Epithelial cell of prostate (primary cell): ENCODE measurements around the gene PHYKPL.
A peak's percentile ranks its signal among the peaks of the same experiment; 100 is the strongest.
"Not testable (repeated sequence)": the region's sequence is repeated elsewhere in the genome, so short reads cannot be mapped to it uniquely, and the experiment has no call there.

Experiments used
- DNase-seq: peaks from one replicate; pipeline ENCODE4 v3.0.0-alpha.2; 2011; ENCODE audit warnings: low read depth, low spot score
- H3K27ac ChIP-seq: fragments of 450-650 bp; 2 replicates; pipeline ENCODE4 v1.5.1; 2017; ENCODE audit warnings: mild to moderate bottlenecking

PHYKPL gene

DNA sequence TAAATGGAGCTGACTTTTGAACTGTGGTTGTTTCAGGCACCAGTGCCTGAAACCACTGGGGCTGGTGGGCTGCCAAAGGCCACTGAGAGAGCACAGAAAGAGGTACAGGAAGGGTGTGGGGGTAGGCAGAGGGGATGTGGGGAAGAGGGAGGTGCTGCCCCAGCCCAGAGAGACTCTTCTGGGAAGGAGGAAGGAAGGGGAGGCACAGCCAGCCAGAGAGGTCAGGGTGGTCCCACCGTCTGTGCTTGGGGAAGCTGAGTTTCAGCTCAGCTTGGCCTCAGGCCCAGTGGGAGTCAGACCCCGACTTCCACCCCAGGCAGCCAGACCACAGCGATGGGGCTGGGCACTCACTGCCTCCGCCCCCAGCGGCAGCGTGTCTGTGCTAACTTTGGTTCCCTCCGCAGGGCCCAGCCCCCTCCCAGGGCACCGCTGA lies 8.6 kb upstream of the PHYKPL start:
- no peak overlapping the region for H3K27ac ChIP-seq
- DNase-seq = no peak

DNA sequence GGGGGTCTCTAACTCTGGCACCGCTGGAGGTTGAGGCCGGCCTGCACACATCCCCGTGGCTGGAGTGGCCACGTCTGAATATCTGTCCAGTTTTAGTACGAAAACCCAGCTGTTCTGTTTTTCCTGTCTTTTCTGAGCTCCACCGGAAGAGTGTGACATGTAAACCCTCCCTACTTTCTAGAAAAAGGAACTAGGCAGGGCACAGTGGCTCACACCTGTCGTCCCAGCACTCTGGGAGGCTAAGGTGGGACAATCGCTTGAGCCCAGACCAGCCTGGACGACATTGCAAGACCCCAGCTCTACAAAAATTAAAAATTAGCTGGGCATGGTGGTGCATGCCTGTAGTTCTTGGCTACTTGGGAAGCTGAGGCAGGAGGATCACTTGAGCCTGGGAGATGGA lies 8.2 kb upstream of the PHYKPL start:
- DNase-seq = no peak
- H3K27ac ChIP-seq = no peak overlapping the region

DNA sequence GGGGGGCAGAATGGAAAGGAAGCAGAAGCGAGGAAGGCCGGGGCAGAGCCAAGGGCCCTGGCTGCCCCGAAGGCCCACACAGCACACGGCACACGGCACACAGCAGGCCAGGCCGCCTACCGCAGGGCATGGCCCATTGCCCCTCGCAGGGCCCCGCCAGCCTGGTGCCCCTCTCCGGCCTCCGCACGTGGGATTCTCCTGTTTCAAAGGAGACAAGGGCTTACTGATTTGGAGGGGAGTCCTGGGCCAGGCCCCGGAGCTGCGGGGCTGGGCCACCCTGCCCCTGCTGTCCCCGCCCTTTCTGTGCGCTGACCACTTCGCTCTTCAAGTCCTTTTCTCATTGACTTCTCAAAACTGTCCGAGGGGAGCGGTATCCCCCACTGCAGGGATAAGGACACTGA lies 7.7 kb upstream of the PHYKPL start:
- no peak for DNase-seq
- no peak overlapping the region for H3K27ac ChIP-seq

DNA sequence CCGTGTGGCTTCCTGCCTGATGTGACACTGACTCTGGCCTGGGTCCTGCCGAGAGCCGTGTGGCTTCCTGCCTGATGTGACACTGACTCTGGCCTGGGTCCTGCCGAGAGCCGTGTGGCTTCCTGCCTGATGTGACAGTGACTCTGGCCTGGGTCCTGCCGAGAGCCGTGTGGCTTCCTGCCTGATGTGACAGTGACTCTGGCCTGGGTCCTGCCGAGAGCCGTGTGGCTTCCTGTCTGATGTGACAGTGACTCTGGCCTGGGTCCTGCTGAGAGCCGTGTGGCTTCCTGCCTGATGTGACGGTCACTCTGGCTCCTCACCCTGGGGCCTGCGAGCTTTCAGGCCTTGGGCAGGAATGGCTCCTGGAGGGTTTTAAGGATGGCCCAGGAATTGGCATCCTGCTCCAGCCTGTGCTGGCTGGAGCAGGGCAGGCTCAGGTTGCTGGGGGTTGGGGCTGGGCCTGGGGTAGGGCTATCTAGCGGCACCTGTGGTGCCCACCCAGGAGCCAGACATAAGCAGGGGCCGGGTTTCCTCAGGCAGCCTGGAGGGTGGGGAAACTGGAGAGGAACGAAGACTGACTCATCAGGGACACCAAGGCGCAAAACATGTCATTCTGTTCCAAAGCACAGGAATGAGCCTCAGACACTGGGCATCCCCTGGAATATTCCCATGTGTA lies 7.2 kb upstream of the PHYKPL start:
- DNase-seq, H3K27ac ChIP-seq: not testable (repeated sequence)

DNA sequence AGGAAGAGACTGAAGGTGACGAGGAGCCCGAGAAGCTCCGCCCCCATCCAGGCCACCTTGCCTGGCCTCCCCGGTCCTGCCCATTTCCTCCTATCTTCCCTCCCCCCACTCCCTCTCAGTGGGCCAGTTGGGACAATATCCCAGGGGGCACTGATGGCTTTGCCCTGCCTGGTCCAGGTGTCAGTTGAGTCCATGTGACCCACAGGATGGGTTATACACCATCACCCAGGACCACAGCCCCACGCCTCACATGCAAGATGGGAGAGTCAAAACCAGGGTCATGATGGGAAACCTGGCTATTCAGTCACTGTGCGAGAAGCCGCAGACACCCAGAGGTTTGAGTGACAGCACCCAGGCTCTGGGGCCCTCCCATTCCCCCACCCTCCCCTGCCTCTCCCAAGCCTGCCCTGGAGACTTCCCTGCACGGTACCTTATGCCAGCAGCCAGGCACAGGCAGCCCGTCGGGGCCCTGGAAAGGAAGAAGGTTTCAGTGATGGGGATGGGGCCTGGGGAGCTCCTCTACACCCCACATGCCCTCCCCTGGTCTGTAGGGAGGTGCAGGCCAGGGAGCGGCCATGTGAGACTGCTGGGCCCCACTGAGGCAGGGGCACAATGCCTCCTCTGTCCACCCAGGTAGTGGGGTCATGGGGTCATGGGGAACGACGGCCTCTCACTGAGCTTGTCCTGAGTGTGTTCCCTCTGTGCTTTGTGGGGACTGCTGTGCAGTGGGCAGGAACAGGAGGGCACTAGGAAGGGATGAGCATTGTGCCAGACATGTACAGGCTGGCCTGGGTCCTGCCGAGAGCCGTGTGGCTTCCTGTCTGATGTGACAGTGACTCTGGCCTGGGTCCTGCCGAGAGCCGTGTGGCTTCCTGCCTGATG lies 6.3 kb upstream of the PHYKPL start:
- no peak overlapping the region for H3K27ac ChIP-seq
- DNase-seq = no peak

DNA sequence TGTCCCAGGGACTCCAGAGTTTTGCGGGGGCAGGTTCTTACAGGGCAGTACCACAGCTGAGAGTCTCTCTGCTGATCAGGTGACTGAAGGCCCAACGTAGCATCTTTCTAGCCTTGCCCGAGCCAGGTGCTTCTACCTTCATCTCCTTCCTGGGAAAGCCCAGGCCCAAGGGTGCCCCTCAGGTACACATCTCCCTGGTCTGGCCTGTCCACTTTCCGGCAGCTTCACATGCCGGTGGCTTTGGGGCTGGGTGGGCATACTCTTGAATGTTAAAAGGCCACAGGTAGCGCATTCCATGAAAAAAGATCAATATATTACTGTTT lies 5.7 kb upstream of the PHYKPL start:
- H3K27ac ChIP-seq = no peak overlapping the region

DNA sequence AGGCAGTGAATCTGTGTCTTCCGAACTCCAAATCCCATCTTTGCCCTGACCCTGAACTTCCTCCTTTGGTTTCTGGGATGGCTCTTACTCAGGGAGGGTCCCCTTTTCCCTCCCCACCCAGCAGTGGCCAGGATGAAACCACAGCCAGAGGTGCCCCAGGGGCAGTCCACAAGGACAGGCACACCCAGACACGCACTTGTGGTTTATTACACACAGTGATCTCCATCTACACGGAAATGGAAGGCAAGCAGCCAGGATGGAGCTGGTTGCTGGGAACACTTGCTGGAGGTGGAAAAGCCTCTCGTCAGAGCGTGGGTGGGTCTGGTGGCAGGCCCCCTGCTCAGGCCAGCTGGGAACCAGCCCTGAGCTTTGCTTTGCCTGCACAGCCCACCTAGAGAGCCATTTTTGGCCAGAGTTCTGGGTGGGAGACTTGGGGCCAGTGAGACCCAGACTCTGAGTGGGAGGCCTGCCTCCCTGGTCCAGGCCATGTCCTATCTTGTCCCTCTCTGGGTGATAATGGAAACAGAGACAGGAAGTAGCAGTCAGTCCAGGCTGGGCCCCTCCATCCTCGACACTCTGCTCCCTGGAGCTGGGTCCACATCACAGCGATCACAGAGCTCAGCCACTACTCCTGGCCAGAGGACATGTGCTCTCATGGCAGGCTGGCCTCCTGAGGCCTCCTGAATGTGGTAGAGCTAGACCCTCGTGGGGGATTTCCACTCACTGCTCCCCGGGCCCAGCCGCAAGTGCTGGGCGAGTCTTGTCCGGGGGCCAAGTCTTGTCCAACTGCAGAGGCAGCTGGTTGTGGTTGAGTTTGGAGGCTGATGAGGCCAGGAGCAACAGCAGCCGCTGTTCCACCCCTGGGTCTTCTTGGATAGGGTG lies 5.1 kb upstream of the PHYKPL start:
- DNase-seq = peak; percentile 50
- H3K27ac ChIP-seq = peak overlapping the region; percentile 37

More for the DNA sequence above, 5.7 kb upstream of the PHYKPL start:
- DNase-seq = no peak

DNA sequence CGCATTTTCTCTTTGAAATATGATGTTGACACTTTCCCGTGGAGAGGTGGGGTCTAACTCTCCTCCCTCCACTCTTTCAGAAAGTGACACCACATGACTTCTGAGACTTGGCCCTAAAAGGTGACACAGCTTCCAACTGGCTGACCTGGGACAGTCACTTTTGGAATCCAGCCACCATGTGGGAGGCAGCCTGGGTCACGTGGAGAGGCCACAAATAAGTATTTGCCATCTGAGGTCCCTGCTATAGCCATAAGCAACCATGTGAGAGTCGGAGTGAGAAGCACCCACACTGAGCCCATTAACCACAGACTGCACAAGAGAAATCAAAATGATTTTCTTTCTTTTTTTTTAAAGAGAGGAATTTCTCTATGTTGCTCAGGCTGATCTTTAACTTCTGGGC lies 4.1 kb upstream of the PHYKPL start:
- DNase-seq = no peak
- H3K27ac ChIP-seq = peak overlapping the region; percentile 37

DNA sequence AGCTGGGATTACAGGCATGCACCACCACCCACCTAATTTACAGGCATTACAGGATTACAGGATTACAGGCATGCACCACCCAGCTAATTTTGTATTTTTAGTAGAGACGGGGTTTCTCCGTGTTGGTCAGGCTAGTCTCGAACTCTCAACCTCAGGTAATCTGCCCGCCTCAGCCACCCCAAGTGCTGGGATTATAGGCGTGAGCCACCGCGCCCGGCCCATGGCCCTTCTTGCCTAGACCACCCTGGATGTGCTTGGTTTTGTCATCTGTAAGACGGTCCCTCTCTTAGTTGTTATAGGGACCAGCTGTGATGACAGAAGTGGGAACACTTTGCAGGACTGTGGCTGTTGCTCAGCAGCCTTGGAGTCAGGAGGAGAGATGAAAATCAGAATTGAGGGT lies 3.5 kb upstream of the PHYKPL start:
- no peak overlapping the region for H3K27ac ChIP-seq

DNA sequence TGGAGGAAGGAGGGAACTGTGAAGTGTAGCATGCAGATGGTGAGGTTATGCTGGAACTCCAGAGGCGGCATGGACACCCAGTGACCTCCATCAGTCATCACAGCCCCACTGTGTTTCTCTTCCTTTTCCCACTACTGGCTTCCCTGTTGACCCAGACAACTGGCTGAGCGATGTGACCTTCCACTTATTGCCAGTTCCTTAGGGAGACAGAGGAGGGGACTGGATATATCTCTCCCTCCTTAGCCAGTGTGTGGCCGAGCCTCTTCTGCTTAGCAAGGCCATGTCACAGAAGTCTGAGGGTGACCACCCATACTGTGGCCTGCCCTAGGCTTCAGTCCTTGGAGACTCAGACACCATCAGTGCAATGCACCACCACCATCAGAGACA lies 3.0 kb upstream of the PHYKPL start:
- DNase-seq = no peak
- H3K27ac ChIP-seq = no peak overlapping the region

More for the DNA sequence above, 3.5 kb upstream of the PHYKPL start:
- DNase-seq = no peak

DNA sequence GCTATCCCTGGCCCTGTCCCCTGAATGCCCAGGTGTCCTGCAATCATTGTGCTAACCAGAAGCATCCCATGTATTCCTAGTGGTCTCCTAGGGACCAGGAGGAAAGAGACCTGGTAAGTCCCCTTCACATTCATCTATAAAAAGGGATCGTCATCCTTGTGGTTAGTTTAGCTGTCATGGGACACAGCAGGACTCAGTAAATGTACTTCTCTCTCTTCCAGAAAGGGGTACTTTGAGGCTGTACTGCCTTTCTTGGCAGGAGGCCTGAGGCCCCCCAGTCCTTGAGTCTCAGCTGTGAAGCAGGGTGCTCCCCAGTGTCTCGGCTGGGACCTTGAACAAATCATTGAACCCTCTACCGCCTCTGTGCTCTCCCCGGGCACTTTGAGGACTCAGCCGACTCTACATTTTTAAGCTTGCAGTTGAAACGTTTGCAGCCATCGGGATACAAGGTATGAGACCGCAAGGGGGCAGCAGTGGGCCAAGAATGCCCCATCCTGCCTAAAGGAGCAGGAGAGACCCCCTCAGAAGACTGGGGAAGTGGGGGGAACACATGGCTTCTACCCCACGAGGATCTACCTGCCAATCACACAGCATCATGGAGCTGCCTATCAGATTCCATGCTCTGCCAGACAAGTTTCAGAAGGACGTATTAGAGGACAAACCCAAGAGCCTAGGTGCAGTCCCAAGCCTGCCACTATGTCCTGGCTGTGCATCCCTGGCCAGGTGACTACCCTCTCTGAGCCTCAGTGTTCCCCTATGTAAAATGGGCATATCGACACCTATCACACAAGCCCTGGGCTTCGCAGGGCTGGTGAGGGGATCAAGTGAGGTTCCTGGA lies 2.4 kb upstream of the PHYKPL start:
- H3K27ac ChIP-seq = no peak overlapping the region
- no peak for DNase-seq

DNA sequence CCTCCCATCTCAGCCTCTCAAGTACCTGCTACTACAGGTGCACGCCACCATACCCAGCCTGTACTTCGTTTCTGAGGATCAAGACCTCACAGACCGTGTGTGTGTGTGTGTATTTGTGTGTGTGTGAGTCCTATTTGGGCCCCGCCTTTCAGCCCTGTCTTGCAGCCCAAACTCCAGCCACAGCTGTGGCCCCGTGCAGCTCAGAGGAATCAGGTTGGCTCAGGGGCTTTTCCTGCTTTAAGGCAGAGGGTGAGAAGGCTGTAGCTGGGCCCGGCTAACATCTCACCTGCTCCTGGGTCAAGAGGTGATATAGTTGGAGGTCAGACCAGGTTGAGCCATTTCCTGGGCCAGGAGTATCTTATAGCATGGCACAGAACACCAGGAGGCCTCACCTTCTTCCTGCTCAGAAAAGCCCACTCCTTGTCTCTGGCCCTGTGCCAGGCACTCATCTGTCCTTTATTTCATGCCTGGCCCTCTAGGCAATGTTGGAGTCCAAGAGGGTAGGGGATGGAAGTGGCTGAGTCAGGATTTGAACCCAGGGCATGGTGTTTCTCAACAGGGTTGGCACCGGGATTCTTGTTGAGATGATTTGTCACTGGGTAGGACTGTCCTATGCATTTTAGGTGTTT lies 1.6 kb upstream of the PHYKPL start:
- H3K27ac ChIP-seq = no peak overlapping the region

DNA sequence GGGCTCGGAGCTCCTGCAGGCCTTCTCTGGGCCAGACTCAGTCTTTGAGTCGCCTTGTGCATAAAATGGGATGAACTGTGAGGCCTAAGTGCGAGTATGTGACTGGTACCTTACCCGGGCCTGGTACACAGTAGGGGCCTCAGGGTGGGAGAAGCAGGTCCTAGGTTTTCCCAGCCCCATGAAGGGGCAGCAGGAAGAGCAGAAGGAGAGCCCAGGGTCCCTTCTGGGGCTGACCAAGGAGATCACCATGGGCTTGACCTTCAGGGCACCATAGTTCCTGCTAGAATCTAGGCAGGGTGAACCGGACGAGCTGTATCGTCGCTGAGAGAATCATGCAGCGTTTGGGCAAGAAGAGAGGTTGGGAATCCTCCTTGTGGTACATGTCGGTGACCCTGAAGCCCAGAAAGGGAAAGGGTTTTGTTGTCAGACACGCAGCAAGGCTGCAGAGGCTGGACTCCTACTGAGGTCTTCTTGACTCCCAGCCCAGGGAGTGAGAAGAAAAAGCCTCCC lies 373 bp upstream of the PHYKPL start:
- no peak for DNase-seq
- H3K27ac ChIP-seq = peak overlapping the region; percentile 68

More for the DNA sequence above, 1.6 kb upstream of the PHYKPL start:
- no peak for DNase-seq

DNA sequence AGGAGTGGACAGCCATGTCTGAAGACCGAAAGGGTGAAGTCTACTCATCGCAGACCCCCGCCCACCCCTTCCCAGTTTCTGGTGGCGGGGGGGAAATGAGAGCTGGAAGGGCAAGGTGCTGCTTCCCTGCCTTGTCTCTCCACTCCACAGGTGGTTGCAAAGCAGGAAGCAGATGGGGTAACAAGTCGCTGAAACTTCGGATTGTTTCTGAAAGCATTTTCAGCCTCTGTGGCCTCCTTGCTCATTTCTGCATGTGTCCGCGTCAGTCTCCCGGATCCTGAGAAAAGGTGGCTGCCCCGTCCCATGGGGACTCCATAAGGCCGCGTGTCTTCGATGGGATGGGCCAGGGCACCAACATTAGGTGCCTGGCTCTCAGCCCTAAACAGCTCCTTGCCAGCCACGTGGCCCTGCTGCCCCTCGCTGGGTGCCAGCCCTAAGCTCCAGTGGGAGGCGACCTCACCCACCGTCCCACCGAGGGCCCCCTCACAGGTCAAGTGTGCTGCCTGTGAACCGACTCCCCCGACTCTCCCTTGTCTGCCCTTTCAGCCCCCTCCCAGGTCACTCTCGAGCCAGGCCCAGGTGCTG lies 971 bp downstream of the PHYKPL start:
- DNase-seq = no peak
- H3K27ac ChIP-seq = peak overlapping the region; percentile 68

DNA sequence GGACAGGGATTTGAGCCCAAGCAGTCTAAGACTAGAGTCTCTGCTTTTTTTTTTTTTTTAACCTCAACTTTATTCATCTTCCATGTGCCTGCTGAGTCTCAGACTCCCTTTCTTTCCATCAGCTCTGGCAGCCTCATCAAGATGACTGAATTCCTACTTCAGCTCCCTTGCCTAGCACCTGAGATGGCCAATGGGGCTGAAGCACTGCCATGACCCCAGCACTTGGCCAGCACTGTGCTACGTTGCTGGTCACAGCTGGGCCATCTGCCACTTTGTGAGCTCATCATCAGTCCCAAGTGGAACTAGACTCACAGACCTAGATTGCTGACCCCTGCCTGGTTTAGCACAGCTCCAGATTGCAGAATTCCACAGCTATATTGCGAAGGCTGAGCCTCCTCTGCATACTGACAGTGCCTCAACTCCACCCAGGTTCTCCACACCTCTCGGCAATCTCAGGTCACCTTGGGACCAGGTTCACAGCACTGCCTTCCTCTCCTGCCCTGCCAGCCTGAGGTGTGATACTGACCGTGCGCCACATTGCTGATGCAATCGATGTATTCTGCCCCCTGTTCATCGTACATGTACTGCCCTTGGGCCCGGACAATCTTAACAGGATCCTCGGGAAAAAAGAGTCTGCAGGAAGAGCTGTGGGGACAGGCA lies 1.6 kb downstream of the PHYKPL start:
- DNase-seq = no peak
- peak overlapping the region; percentile 68 for H3K27ac ChIP-seq

DNA sequence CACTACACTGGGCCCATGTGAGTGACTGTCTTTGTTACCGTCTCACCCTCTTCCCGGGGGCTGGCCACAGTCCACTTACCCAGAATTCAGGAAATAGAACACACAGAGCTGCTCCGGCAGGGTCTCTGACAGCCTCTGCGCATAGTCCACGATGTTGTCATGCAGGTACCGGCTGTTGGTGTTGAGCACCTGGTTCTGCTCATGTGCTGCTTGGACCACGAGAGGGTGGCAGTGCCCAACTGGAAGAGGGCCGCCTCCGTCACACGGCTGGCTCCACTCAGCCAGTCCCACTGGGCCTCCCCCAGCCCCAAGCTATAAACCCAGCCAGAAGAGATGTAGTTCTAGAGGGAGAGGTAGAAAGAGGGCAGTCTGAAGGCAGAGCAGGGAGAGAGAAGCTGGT lies 2.7 kb downstream of the PHYKPL start:
- no peak for DNase-seq
- H3K27ac ChIP-seq = no peak overlapping the region

DNA sequence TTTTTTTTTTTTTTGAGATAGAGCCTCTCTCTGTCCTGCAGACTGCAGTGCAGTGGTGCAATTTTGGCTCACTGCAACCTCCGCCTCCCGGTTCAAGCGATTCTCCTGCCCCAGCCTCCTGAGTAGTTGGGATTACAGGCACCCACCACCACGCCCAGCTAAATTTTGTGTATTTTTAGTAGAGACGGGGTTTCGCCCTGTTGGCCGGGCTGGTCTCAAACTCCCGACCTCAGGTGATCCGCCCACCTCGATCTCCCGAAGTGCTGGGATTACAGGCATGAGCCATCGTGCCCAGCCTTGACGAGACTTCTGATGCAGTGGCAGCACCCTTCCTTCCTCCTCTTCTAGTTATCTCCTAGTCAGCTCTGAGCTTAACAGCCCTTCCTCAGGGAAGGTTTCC lies 3.5 kb downstream of the PHYKPL start:
- DNase-seq, H3K27ac ChIP-seq: not testable (repeated sequence)

DNA sequence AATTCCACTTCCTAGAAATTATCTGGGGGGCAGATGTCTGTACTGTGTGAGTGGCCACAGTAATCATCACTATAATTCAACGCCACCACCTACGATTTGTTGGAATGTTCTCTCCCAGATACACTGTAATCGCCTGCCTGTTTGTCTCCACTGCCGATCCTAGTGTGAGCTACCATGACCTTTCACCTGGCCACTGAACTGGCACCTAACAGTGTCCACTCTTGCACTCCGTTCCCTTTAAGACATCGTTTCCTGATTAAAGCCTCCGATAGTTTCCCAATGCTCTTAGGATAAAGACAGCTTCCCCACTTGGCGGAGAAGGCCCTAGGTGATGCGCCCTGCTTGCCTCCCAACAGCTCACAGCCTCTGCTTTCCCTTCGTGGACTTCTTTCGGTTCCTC lies 4.0 kb downstream of the PHYKPL start:
- DNase-seq = no peak

More for the DNA sequence above, 4.0 kb downstream of the PHYKPL start:
- H3K27ac ChIP-seq = peak overlapping the region; percentile 24
